PC-9 (cell line): Measurements from ENCODE around the gene MDP1. TPM values are rescaled to one million over a fixed set of nuclear protein-coding genes. Genes with fewer than 3 reads are reported as not detected.

Experiments
- BruUV-seq: library from RNA; stranded (reverse); fragments of 400-500 nt; replicated peaks from 2 replicates; lab custom pipeline; 2021; lab: Mats Ljungman, UMichigan
- CTCF ChIA-PET: fragments of 300-600 bp; sonication (Branson Sonifier 250); formaldehyde crosslinking; loops from one replicate; lab custom pipeline; 2022; ENCODE audit warnings: antibody characterized with exemption; lab: Charles Lee
- POLR2A ChIA-PET: fragments of 300-600 bp; sonication (Branson Sonifier 250); formaldehyde crosslinking; loops from one replicate; lab custom pipeline; 2022; ENCODE audit warnings: antibody characterized with exemption; ENCODE audit not compliant: unreplicated experiment; lab: Charles Lee
- DNase-seq, 2 experiments: peaks; one replicate each; pipeline versions ENCODE4 v3.0.0 to v3.0.0-alpha.2; 2015 to 2022; ENCODE audit warnings: mixed read lengths in 1 of 2
- H2AFZ ChIP-seq: fragments of 200-600 bp; sonication (generic); 2 replicates; pipeline ENCODE4 v1.8.1; 2017; ENCODE audit warnings: antibody characterized with exemption
- H3F3A ChIP-seq: fragments of 200-600 bp; sonication (generic); 2 replicates; pipeline ENCODE4 v1.8.1; 2017; ENCODE audit warnings: antibody characterized with exemption, mild to moderate bottlenecking, low read depth; ENCODE audit not compliant: insufficient read depth
- H3K27ac ChIP-seq: fragments of 200-600 bp; sonication (generic); 2 replicates; pipeline ENCODE4 v1.6.1; 2016; ENCODE audit warnings: mixed run types
- H3K27me3 ChIP-seq: fragments of 200-600 bp; sonication (generic); 2 replicates; pipeline ENCODE4 v1.6.1; 2016; ENCODE audit warnings: low read depth, mixed run types; ENCODE audit not compliant: insufficient read depth
- H3K36me3 ChIP-seq: fragments of 200-600 bp; sonication (generic); 2 replicates; pipeline ENCODE4 v1.6.1; 2016; ENCODE audit warnings: low read depth, mixed run types
- H3K4me1 ChIP-seq: fragments of 200-600 bp; sonication (generic); replicated peaks from 2 replicates; pipeline ENCODE4 v1.6.1; 2016; ENCODE audit warnings: mixed run types; ENCODE audit not compliant: insufficient read depth
- H3K4me2 ChIP-seq: fragments of 200-600 bp; sonication (generic); 2 replicates; pipeline ENCODE4 v1.6.1; 2017; ENCODE audit warnings: mixed run types
- H3K4me3 ChIP-seq: fragments of 200-600 bp; sonication (generic); 2 replicates; pipeline ENCODE4 v1.6.1; 2016; ENCODE audit warnings: mixed run types
- H3K79me2 ChIP-seq: fragments of 200-600 bp; sonication (generic); 2 replicates; pipeline ENCODE4 v1.6.1; 2017; ENCODE audit warnings: low read depth, mixed run types
- H3K9me2 ChIP-seq: fragments of 200-600 bp; sonication (generic); 2 replicates; pipeline ENCODE4 v1.8.1; 2017; ENCODE audit warnings: mild to moderate bottlenecking; ENCODE audit not compliant: insufficient read depth
- H3K9me3 ChIP-seq: fragments of 200-600 bp; sonication (generic); 2 replicates; pipeline ENCODE4 v1.8.1; 2016; ENCODE audit warnings: low read depth; ENCODE audit not compliant: insufficient read depth
- H4K20me1 ChIP-seq: fragments of 200-600 bp; sonication (generic); 2 replicates; pipeline ENCODE4 v1.8.1; 2017; ENCODE audit not compliant: insufficient read depth
- CTCF ChIP-seq: fragments of 200-600 bp; sonication (generic); conservative IDR thresholded peaks from 2 replicates; pipeline ENCODE4 v1.6.1; 2017; ENCODE audit warnings: mixed run types, antibody characterized with exemption, mild to moderate bottlenecking, moderate library complexity
- EZH2 ChIP-seq: fragments of 200-600 bp; sonication (generic); IDR thresholded peaks from 2 replicates; pipeline ENCODE4 v1.8.0; 2017; ENCODE audit warnings: antibody characterized with exemption, low read depth
- intact Hi-C: fragments of 100-400 bp; cut with micrococcal nuclease; formaldehyde crosslinking; loops from one replicate; pipeline ENCODE4 v1.10.0; 2022; ENCODE audit not compliant: unreplicated experiment
- total RNA-seq: library from RNA; stranded (reverse); gene quantifications from 2 replicates; pipeline ENCODE4 v1.2.3, GENCODE V29; 2021

MDP1 gene
- total RNA-seq, 1 experiment from 2014 or later, result 8.7 TPM

GRCh38 chr14:24189460-24189859, 26.4 kb downstream of the MDP1 start:
- Histone ChIP-seq H3K27ac (no peak overlapping the region), H2AFZ (no peak overlapping the region), H3K9me2 (no peaks in the 10 kb centered on the region), H3K4me2 (peak overlapping the region; percentile 93), H3K79me2 (peaks cover 22% of the 10 kb centered on the region), H3F3A (peaks cover 3% of the 10 kb centered on the region; the same call in 1 of the 2 replicates), H3K4me3 (peak overlapping the region; percentile 88), H3K9me3 (no peaks in the 10 kb centered on the region), H4K20me1 (no peaks in the 10 kb centered on the region), H3K27me3 (no peaks in the 10 kb centered on the region), H3K4me1 (peaks cover 15% of the 10 kb centered on the region), H3K36me3 (no peaks in the 10 kb centered on the region)
- no TSS peak for BruUV-seq
- intact Hi-C loops, result no loop called here
- TF ChIP-seq EZH2 (no peak), CTCF (no peak)
- ChIA-PET POLR2A (interaction anchor here (1.4 kb wide), 1 partner anchor 53 kb away, joined by 8 read pairs; the partner anchor contains the start of gene TINF2), CTCF (no interaction called here)
- no peak for DNase-seq

GRCh38 chr14:24189059-24189375, 26.8 kb downstream of the MDP1 start:
- no peaks in the 10 kb centered on the region for H3K9me2 ChIP-seq
- DNase-seq, result no peak
- no TSS peak for BruUV-seq
- H3K4me3 ChIP-seq, result peak overlapping the region; percentile 88
- H3K4me1 ChIP-seq, result peaks cover 11% of the 10 kb centered on the region
- H3K4me2 ChIP-seq, result peak overlapping the region; percentile 93
- no peaks in the 10 kb centered on the region for H3K27me3 ChIP-seq
- H4K20me1 ChIP-seq, result no peaks in the 10 kb centered on the region
- POLR2A ChIA-PET, result interaction anchor here (1.4 kb wide), 1 partner anchor 53 kb away, joined by 8 read pairs; the partner anchor contains the start of gene TINF2
- H3K36me3 ChIP-seq, result no peaks in the 10 kb centered on the region
- H3K9me3 ChIP-seq, result no peaks in the 10 kb centered on the region
- CTCF ChIA-PET, result no interaction called here
- no peak for TF ChIP-seq CTCF
- peak overlapping the region; percentile 41; the same call in 1 of the 2 replicates for H3K27ac ChIP-seq
- peaks cover 18% of the 10 kb centered on the region for H3K79me2 ChIP-seq
- peaks cover 3% of the 10 kb centered on the region; the same call in 1 of the 2 replicates for H3F3A ChIP-seq
- intact Hi-C loops, result no loop called here
- no peak overlapping the region for H2AFZ ChIP-seq

- H3K27me3 ChIP-seq, result no peaks in the 10 kb centered on the region
- H3K79me2 ChIP-seq, result peaks cover 17% of the 10 kb centered on the region
- H3K4me1 ChIP-seq, result peaks cover 11% of the 10 kb centered on the region
- DNase-seq, result peak; percentile 86 to 87
- BruUV-seq, result TSS peak; percentile 76
- ChIA-PET POLR2A (interaction anchor here (1.4 kb wide), 1 partner anchor 54 kb away, joined by 8 read pairs; the partner anchor contains the start of gene TINF2), CTCF (interaction anchor here (0.5 to 0.8 kb wide), 2 partner anchors 27 to 154 kb away, joined by 3 read pairs; partner anchors contain the start of gene IRF9)
- H3K36me3 ChIP-seq, result no peaks in the 10 kb centered on the region
- peaks cover 3% of the 10 kb centered on the region; the same call in 1 of the 2 replicates for H3F3A ChIP-seq
- H3K4me3 ChIP-seq, result peak within 1 kb of the TSS; percentile 88
- peak within 1 kb of the TSS; percentile 61 for H3K27ac ChIP-seq
- intact Hi-C loops, result loop anchor here (1.0 kb wide), 1 partner anchor 27 kb away; the partner anchor contains the start of gene IRF9
- H3K9me3 ChIP-seq, result no peaks in the 10 kb centered on the region
- no peaks in the 10 kb centered on the region for H3K9me2 ChIP-seq
- TF ChIP-seq EZH2 (no peak), CTCF (no peak)
- H3K4me2 ChIP-seq, result peak within 1 kb of the TSS; percentile 93
- no peaks in the 10 kb centered on the region for H4K20me1 ChIP-seq
- peak within 1 kb of the TSS; percentile 77 for H2AFZ ChIP-seq
These were observed 27.4 kb downstream of the MDP1 start, which contains the start of gene IPO4 for GRCh38 chr14:24188251-24189058. Gene IPO4 (minus strand): TSS chr14:24188816. CDS start chr14:24188787, 29 bp downstream.
